Measurements from ENCODE around the gene ID4. TPM values are rescaled to one million over a fixed set of nuclear protein-coding genes. Genes with fewer than 3 reads are reported as not detected.
A peak's percentile ranks its signal among the peaks of the same experiment; 100 is the strongest.

Gene ID4
- total RNA-seq, 1 experiment from 2014 or later = 0.10 TPM

DNA sequence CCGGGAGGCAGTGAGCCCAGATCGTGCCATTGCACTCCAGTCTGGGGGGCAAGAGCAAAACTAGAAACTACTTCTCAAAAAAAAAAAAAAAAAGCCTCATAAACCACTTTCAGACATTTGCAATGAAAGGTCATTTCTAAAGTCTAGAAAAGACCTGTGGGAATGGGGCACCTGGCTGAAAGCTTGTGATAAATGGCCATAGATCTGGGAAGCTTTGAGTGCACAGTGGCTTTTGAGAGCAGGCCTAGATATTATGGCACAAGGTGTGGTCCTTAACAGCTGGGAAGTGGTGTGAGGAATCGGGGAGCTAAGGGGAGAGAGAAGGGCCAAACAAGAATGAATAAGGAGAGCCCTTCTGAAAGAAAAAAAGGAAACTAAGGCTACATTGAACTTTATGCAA lies 33.2 kb downstream of the ID4 start:
- peaks cover 17% of the 10 kb centered on the region; the same call in 1 of the 2 replicates for H3K27me3 ChIP-seq (ENCODE audit: insufficient read depth, low read length)
- no peak overlapping the region for H2AFZ ChIP-seq (ENCODE audit: low read depth, low read length, poor library complexity, severe bottlenecking)
- H3K27ac ChIP-seq (ENCODE audit: low read depth, low read length) = no peak overlapping the region
- no TSS peak for BruUV-seq (replicated peaks)
- no peaks in the 10 kb centered on the region for H3K79me2 ChIP-seq (ENCODE audit: insufficient read depth, low read length)
- DNase-seq (ENCODE audit: low read depth, low spot score) (no peak), ATAC-seq (no peak)
- intact Hi-C loops (cut with micrococcal nuclease) = loop anchor here (5.0 kb wide), 1 partner anchor 187 kb away; no protein-coding TSS in a partner anchor
- H3K4me3 ChIP-seq (replicated peaks in 1 of 2; ENCODE audit: low read depth in 1 of 2, low read length in 2 of 2) = no peak overlapping the region
- H3K9me2 ChIP-seq (ENCODE audit: insufficient read depth) = no peaks in the 10 kb centered on the region
- no peaks in the 10 kb centered on the region for H4K20me1 ChIP-seq (ENCODE audit: insufficient read depth)
- ChIA-PET CTCF (no interaction called here), RAD21 (ENCODE audit: low non-redundant PET in 1 of 2, low total read pairs in 2 of 2, uncharacterized antibody in 2 of 2, unreplicated experiment in 2 of 2) (no interaction called here), POLR2A (no interaction called here)
- no peaks in the 10 kb centered on the region for H3K36me3 ChIP-seq (ENCODE audit: control insufficient read depth in 1 of 2, insufficient read depth in 2 of 2, low read length in 2 of 2)
- no peak overlapping the region for H3K9ac ChIP-seq (ENCODE audit: low read length)
- TF ChIP-seq JUND (IDR thresholded peaks at IDR 0.05) = no peak
- H3K4me2 ChIP-seq (ENCODE audit: low read length) = no peak overlapping the region
- H3K9me3 ChIP-seq (ENCODE audit: control insufficient read depth in 1 of 2, insufficient read depth in 1 of 2, low read depth in 1 of 2, low read length in 2 of 2) = no peaks in the 10 kb centered on the region
- H3K4me1 ChIP-seq (ENCODE audit: control insufficient read depth in 1 of 2, insufficient read depth in 2 of 2, low read length in 2 of 2) = peaks cover 13 to 14% of the 10 kb centered on the region in 2 experiments

- TF ChIP-seq ZFX (IDR thresholded peaks at IDR 0.05) = no peak
- TF ChIP-seq, protein P1, sequence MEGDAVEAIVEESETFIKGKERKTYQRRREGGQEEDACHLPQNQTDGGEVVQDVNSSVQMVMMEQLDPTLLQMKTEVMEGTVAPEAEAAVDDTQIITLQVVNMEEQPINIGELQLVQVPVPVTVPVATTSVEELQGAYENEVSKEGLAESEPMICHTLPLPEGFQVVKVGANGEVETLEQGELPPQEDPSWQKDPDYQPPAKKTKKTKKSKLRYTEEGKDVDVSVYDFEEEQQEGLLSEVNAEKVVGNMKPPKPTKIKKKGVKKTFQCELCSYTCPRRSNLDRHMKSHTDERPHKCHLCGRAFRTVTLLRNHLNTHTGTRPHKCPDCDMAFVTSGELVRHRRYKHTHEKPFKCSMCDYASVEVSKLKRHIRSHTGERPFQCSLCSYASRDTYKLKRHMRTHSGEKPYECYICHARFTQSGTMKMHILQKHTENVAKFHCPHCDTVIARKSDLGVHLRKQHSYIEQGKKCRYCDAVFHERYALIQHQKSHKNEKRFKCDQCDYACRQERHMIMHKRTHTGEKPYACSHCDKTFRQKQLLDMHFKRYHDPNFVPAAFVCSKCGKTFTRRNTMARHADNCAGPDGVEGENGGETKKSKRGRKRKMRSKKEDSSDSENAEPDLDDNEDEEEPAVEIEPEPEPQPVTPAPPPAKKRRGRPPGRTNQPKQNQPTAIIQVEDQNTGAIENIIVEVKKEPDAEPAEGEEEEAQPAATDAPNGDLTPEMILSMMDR (IDR thresholded peaks at IDR 0.05 in 2 of 3, conservative IDR thresholded peaks at IDR 0.05 in 1 of 3; ENCODE audit: borderline replicate concordance in 1 of 3, insufficient read depth in 1 of 3, low read depth in 2 of 3, low read length in 2 of 3) = peak; percentile 57 to 97 (median 59)
- TF ChIP-seq RAD21 (IDR thresholded peaks at IDR 0.05; ENCODE audit: low read depth) = peak; percentile 62
- no peak for TF ChIP-seq FOSL1 (IDR thresholded peaks at IDR 0.05; ENCODE audit: low read depth)
- TF ChIP-seq, protein P2, sequence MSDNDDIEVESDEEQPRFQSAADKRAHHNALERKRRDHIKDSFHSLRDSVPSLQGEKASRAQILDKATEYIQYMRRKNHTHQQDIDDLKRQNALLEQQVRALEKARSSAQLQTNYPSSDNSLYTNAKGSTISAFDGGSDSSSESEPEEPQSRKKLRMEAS (IDR thresholded peaks at IDR 0.05) = no peak
- no peak for TF ChIP-seq EZH2phosphoT487 (IDR thresholded peaks at IDR 0.05; ENCODE audit: borderline replicate concordance)
- peak; percentile 58 for TF ChIP-seq CEBPB (IDR thresholded peaks at IDR 0.05; ENCODE audit: low read depth)
- no peak for TF ChIP-seq EGR1 (IDR thresholded peaks at IDR 0.05; ENCODE audit: low read depth)
- no peak overlapping the region for H3K9ac ChIP-seq (ENCODE audit: low read length)
- ATAC-seq = peak; percentile 80
- peaks cover 6% of the 10 kb centered on the region; the same call in 1 of the 2 replicates for H3K27me3 ChIP-seq (ENCODE audit: insufficient read depth, low read length)
- no peaks in the 10 kb centered on the region for H3K36me3 ChIP-seq (ENCODE audit: control insufficient read depth in 1 of 2, insufficient read depth in 2 of 2, low read length in 2 of 2)
- no peaks in the 10 kb centered on the region for H3K79me2 ChIP-seq (ENCODE audit: insufficient read depth, low read length)
- ChIA-PET POLR2A (no interaction called here), RAD21 (ENCODE audit: low non-redundant PET in 1 of 2, low total read pairs in 2 of 2, uncharacterized antibody in 2 of 2, unreplicated experiment in 2 of 2) (no interaction called here), CTCF (interaction anchor here (0.7 to 1.6 kb wide), 2 partner anchors 21 to 848 kb away, joined by 4 to 7 read pairs; no protein-coding TSS in a partner anchor)
- BruUV-seq (replicated peaks) = no TSS peak
- no peak overlapping the region for H3K27ac ChIP-seq (ENCODE audit: low read depth, low read length)
- DNase-seq (ENCODE audit: low read depth, low spot score) = no peak
- H3K4me3 ChIP-seq (replicated peaks in 1 of 2; ENCODE audit: low read depth in 1 of 2, low read length in 2 of 2) = no peak overlapping the region
- no peak overlapping the region for H2AFZ ChIP-seq (ENCODE audit: low read depth, low read length, poor library complexity, severe bottlenecking)
- intact Hi-C loops (cut with micrococcal nuclease) = loop anchor here (5.0 kb wide), 1 partner anchor 184 kb away; no protein-coding TSS in a partner anchor
- no peaks in the 10 kb centered on the region; a peak in 1 of 4 replicates for H3K4me1 ChIP-seq (ENCODE audit: control insufficient read depth in 1 of 2, insufficient read depth in 2 of 2, low read length in 2 of 2)
- no peaks in the 10 kb centered on the region for H3K9me2 ChIP-seq (ENCODE audit: insufficient read depth)
- no peaks in the 10 kb centered on the region for H4K20me1 ChIP-seq (ENCODE audit: insufficient read depth)
- no peak overlapping the region for H3K4me2 ChIP-seq (ENCODE audit: low read length)
- H3K9me3 ChIP-seq (ENCODE audit: control insufficient read depth in 1 of 2, insufficient read depth in 1 of 2, low read depth in 1 of 2, low read length in 2 of 2) = no peaks in the 10 kb centered on the region
Measured at GRCh38 chr6:19873031-19873430, 35.9 kb downstream of the ID4 start.

All from HCT116 (cell line).